ENCODE data around the gene ATP23.
A peak's percentile ranks its signal among the peaks of the same experiment; 100 is the strongest.

Gene ATP23, protein sequence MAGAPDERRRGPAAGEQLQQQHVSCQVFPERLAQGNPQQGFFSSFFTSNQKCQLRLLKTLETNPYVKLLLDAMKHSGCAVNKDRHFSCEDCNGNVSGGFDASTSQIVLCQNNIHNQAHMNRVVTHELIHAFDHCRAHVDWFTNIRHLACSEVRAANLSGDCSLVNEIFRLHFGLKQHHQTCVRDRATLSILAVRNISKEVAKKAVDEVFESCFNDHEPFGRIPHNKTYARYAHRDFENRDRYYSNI

DNA sequence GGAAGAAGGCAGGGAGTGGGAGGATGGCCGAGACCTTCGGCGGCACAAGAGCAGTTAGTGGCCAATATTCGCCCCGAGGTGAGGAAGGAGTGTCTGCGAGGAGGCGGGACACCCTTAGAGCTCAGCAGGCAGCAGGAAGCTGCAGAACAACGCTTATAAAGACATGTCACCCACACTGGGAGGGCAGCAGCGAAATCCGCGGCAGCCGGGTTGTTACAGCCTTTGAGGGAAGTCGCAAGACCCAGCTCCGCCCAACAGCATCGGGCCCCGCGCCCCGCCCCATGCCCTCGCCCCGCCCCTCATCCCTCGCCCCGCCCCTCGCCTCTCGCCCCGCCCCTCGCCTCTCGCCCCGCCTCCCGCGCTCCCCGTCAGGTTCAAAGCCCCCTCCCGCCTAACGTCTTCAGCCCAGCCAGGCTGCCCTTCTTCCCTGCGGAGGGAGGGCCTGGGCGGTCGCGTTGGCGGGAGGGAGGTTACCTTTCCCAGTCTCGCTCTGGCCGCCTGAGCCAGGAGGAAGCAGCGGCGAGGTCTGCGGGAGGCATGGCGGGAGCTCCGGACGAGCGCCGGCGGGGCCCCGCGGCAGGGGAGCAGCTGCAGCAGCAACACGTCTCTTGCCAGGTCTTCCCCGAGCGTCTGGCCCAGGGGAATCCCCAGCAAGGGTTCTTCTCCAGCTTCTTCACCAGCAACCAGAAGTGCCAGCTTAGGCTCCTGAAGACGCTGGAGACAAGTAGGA lies at the start of gene ATP23:
ATP23 (plus strand) TSS at position 403 of the 730 bp plus-strand sequence; CDS start at position 538, 135 bp downstream.
- Mint-ChIP-seq H3K27me3 (ENCODE audit: low read depth) (peaks cover 14% of the 10 kb centered on the region), H3K4me3 (peak within 1 kb of the TSS; percentile 90 to 95 (median 93)), H3K4me1 (peaks cover 24% of the 10 kb centered on the region), H3K27ac (peak within 1 kb of the TSS; percentile 81 to 93 (median 92)), H3K36me3 (ENCODE audit: low read depth) (no peaks in the 10 kb centered on the region), H3K9me3 (no peaks in the 10 kb centered on the region)
- no peak for TF ChIP-seq CTCF (IDR thresholded peaks at IDR 0.05; ENCODE audit: unreplicated experiment in 3 of 3)

GRCh38 chr12:57892232-57892972 lies 49.0 kb upstream of the ATP23 start:
- H3K27ac Mint-ChIP-seq: peak overlapping the region; percentile 96 to 100 (median 100)
- H3K27me3 Mint-ChIP-seq (ENCODE audit: low read depth): no peaks in the 10 kb centered on the region
- peak overlapping the region; percentile 46 to 60 (median 54) for H3K4me3 Mint-ChIP-seq
- TF ChIP-seq CTCF (IDR thresholded peaks at IDR 0.05; ENCODE audit: unreplicated experiment in 3 of 3): no peak
- H3K4me1 Mint-ChIP-seq: peaks cover 87% of the 10 kb centered on the region
- H3K36me3 Mint-ChIP-seq (ENCODE audit: low read depth): no peaks in the 10 kb centered on the region
- H3K9me3 Mint-ChIP-seq: no peaks in the 10 kb centered on the region

- no peaks in the 10 kb centered on the region for H3K36me3 Mint-ChIP-seq (ENCODE audit: low read depth)
- peak overlapping the region; percentile 100 for H3K27ac Mint-ChIP-seq
- no peaks in the 10 kb centered on the region for H3K9me3 Mint-ChIP-seq
- H3K4me1 Mint-ChIP-seq: peaks cover 89% of the 10 kb centered on the region
- peak in 1 of 3 experiments; percentile 19 for TF ChIP-seq CTCF (IDR thresholded peaks at IDR 0.05; ENCODE audit: unreplicated experiment in 3 of 3)
- H3K27me3 Mint-ChIP-seq (ENCODE audit: low read depth): no peaks in the 10 kb centered on the region
- peak overlapping the region; percentile 77 to 80 (median 79) for H3K4me3 Mint-ChIP-seq
Measured at GRCh38 chr12:57893431-57894353, 47.7 kb upstream of the ATP23 start.

- H3K36me3 Mint-ChIP-seq (ENCODE audit: low read depth): no peaks in the 10 kb centered on the region
- no peaks in the 10 kb centered on the region for H3K27me3 Mint-ChIP-seq (ENCODE audit: low read depth)
- peak overlapping the region; percentile 100 for H3K27ac Mint-ChIP-seq
- H3K4me3 Mint-ChIP-seq: peak overlapping the region; percentile 77 to 80 (median 79)
- no peak for TF ChIP-seq CTCF (IDR thresholded peaks at IDR 0.05; ENCODE audit: unreplicated experiment in 3 of 3)
- H3K9me3 Mint-ChIP-seq: no peaks in the 10 kb centered on the region
- peaks cover 91% of the 10 kb centered on the region for H3K4me1 Mint-ChIP-seq
Measured at GRCh38 chr12:57894399-57895292, 46.7 kb upstream of the ATP23 start.
